Tibial nerve (tissue), 4 donors: ENCODE data around the gene NKX3-2.

Source experiments
- EP300 ChIP-seq, 2 donors: sonication (generic); formaldehyde crosslinking; IDR thresholded peaks; one replicate each; pipeline ENCODE4 v1.6.1; 2017; ENCODE audit warnings: antibody characterized with exemption in 2 of 2, mild to moderate bottlenecking in 1 of 2
- POLR2A ChIP-seq, 2 donors: fragments of 450-650 bp; IDR thresholded peaks; one replicate each; pipeline ENCODE4 v1.6.1; 2017; ENCODE audit warnings: antibody characterized with exemption in 2 of 2, mild to moderate bottlenecking in 2 of 2, moderate library complexity in 2 of 2
- TF ChIP-seq, protein P1 (sequence below), 5 experiments: fragments of 200-600 bp in 3 of 5; fragments of 450-650 bp in 2 of 5; sonication (generic) in 3 of 5; IDR thresholded peaks; one replicate each; pipeline ENCODE4 v1.5.1; 2016 to 2019; ENCODE audit warnings: antibody characterized with exemption in 5 of 5, mild to moderate bottlenecking in 3 of 5, moderate library complexity in 2 of 5

DNA sequence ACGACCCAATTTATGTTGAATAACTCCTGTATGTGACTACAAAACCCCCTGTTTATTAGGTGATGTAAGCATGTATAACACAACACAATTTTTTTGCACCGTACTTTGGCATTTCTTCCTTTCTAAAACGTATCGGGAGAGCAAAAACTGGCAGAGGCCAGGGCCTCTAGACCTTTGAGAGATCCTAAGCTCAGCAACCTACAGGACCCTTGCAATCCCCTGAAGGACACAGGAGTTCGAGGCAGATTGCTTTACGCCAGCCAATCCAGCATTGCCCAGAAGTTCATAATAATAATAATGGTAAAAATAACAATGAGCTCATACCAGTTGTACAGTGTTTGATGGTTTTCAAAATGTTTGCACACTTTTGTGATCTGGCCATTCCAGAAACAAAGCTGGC is 7.7 kb downstream of the NKX3-2 start:
- TF ChIP-seq, protein P1, sequence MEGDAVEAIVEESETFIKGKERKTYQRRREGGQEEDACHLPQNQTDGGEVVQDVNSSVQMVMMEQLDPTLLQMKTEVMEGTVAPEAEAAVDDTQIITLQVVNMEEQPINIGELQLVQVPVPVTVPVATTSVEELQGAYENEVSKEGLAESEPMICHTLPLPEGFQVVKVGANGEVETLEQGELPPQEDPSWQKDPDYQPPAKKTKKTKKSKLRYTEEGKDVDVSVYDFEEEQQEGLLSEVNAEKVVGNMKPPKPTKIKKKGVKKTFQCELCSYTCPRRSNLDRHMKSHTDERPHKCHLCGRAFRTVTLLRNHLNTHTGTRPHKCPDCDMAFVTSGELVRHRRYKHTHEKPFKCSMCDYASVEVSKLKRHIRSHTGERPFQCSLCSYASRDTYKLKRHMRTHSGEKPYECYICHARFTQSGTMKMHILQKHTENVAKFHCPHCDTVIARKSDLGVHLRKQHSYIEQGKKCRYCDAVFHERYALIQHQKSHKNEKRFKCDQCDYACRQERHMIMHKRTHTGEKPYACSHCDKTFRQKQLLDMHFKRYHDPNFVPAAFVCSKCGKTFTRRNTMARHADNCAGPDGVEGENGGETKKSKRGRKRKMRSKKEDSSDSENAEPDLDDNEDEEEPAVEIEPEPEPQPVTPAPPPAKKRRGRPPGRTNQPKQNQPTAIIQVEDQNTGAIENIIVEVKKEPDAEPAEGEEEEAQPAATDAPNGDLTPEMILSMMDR (IDR thresholded peaks at IDR 0.05): no peak
- TF ChIP-seq POLR2A (IDR thresholded peaks at IDR 0.05) (no peak), EP300 (IDR thresholded peaks at IDR 0.05) (no peak)
